HG02642 (cell line): ENCODE measurements around the gene TRIM50.
"Not testable (repeated sequence)": the region's sequence is repeated elsewhere in the genome, so short reads cannot be mapped to it uniquely, and the experiment has no call there.

Experiments used
- ATAC-seq: cut with Tn5 transposase; IDR thresholded peaks from one replicate; pipeline ENCODE4 v1.9.1; 2021; ENCODE audit warnings: mild to moderate bottlenecking; ENCODE audit not compliant: unreplicated experiment, poor library complexity

Gene TRIM50

DNA sequence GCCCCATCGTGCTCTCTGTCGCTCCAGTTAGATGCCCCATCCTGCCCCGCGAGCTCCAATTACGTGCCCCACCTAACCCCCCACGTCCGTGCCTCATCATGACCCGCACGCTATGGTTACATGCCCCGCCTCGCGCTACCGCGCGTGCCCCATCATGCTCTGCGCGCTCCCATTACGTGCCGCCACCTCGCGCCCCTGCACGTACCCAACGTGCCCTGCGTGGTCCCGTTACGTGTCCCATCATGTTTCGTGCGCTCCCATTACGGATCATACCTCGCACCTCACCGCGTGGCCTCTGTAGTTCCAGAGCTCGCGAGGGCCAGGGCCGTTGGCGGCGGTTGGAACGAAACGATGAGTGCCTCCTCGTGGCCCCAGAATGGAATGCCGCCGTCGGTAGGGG is at the start of gene TRIM50, which contains the start of gene FKBP6:
TRIM50 (minus strand) TSS at position 161 of the 400 bp plus-strand sequence. CDS start 3,295 bp downstream, outside the sequence.
FKBP6 (plus strand) TSS at position 240 of the 400 bp plus-strand sequence. CDS start 268 bp downstream, outside the sequence.
- ATAC-seq = not testable (repeated sequence)

DNA sequence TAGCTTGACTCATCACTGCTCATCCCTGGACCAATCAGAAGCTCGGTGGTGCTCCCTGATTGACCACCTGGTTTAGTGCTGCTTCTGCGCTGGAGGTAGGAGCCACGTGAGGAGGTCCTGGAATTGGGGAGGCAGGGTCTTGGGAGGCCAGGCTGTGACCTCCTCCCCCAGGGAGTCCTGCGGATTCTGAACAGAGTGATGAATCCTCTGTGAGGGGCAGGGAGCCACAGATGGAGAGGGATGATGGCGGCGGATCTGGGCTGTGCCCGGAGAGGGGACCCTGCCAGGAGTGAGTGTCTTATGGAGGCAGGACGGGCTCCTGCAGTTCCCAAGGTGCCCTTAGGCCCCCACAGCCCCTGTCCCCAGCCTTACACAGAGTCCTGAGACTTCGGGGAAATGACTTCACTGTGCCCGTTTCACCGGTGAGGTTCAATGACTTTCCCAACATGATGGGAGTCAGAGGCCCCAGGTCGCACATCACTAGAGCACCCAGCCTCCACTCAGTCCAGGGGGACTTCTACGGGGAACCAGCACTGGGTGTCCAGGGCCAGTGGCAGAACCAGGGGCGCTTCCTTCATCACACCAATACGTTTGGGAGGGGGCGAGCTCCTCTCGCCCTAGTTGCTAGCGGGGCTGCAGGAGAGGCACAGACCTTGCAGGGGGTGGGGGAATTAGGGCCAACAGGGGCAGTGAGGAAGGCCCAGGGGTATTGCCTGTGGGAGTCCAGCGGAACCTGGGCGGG is 49.0 kb upstream of the TRIM50 start:
- ATAC-seq = no peak

DNA sequence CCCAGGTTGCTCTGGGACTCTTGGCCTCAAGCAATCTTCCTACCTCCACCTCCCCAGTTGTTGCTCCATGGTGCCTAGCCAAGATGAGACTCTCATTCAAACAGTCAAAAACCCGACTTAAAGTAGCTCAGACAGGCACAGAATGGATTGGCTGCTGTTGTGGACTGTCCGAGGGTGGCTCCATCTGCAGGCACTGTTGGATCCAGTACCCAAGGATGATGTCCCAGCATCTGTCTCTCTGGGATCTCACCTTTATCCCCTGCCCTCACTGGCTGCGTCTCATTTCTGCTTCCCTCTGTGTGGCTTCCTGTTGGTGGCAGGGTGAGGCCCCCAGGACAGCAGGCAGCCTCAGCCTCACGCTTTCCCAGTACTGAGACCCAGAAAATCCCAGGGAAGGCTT is 48.4 kb upstream of the TRIM50 start:
- ATAC-seq = not testable (repeated sequence)

DNA sequence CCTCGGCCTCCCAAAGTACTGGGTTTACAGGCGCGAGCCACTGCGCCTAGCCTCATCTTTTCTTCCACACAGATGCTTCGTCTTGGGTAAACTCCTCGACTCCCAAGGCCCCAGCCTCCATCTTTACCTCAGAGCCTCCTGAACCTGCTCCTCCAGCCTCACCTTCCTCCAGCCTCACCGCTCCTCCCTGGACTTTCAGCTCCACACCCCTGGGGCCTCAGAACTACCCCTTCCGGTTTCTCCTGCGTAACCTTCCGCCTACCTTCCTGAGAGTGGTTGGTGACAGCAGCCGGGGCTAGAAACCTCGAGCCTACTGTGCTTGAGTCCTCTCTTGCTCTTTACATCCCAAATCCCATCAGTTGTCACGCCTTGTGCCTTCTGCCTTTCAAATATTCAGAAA is 45.9 kb upstream of the TRIM50 start:
- ATAC-seq = no peak

DNA sequence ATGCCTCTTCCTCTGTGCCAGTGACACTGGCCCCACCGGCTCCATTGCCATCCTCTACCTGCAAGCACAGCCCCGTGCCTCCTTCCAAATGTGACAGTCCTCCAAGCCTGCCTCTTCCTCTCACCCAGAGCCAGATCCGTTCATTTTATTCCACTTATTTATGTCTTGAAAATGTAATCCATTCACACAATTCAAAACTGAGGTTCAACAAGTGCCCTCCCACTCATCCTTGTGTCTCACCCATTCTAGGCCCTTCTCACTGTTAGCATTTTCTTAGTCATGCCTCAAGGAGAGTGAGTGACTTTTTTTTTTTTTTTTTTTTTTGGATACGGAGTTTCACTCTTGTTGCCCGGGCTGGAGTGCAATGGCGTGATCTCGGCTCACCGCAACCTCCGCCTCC is 41.7 kb upstream of the TRIM50 start:
- no peak for ATAC-seq

DNA sequence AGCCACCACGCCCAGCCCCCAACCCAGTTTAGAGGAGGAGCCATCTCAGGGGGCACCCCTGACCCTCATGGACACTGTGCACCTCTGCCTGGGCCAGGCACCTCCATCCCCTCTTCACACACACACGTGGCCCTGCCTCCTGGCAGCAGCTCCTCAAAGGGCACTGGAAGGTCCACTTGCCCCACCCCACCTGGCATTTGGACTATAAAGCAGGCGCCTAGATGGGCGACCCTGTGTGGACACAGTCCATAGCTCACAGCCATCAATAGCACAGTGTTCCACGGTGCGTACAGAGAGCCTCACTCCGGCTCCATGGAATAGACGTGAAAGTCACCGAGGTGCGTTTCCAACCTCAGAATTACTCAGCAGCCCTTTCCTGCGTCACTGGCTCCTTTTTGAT is 41.1 kb upstream of the TRIM50 start:
- no peak for ATAC-seq

DNA sequence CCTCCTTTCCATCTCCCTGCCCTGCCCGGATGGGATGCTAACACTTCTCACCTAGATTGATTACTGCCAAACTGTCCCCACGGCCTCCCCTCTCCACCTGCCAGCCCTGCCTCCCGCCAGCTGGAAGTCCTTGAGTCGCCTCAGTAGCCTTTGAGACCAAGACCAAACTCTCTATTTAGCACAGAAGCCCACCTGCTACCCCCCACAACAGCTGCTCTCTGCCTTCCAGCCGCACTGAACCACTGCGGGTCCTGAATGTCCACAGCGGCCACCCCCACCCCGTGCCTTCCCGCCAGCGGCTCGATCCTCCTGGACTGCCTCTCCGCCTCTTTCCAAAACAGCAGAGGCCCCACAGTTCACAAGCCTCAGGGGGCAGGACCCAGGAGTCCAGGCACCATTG is 39.1 kb upstream of the TRIM50 start:
- no peak for ATAC-seq

DNA sequence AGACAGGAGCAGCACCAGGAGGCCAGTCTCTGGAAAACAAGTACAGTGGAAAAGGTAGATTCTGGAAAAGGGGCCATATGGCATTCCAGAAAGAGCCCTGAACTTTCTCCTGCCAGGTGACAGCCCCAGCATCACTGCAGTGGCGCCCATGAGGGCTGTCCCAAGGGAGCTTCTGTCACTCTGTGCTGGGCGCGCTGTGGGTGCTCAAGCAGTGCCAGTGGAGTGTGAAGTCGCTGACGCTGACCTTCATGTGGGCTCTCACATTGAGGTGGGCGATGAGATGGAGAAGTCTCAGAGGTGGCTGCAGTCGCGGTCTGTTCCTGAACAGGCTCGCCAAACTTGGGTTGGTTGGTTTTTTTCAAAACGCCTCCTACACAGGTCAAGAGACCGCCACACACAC is 38.2 kb upstream of the TRIM50 start:
- no peak for ATAC-seq

DNA sequence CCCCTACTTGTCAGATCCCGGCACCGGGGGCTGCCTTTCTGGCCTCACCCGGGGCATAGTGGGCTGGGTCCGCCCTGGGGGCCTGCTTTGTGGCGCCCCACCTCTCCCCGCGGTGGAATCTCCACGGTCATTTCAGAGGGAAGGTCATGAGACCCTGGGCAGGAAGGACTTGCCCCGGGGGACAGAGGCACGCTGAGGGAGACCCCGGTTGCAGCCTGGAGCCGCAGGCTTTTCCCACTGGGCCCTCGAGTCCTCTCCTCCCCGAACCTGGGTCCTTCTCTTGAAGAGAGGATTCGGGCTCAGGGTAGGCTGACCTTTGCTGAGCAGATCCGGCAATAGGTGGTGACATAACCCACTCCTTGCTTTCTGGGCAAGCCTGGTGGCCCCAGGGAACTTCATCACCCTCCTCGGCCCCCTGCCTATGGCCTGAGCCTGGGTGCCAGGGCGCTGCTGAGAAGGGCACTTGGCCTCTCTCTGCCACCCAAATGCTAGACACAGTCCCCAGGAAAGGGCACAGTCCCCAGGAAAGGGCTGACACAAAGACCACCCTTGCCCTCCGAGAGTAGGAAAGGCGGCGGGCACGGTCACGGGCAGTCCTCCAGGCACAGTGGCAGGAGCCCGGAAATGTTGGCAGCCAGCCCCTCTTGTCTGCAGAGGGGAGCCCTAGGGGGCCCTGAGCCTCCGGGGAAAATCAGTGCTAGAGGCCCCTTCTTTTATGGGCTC is 36.3 kb upstream of the TRIM50 start:
- ATAC-seq = no peak

DNA sequence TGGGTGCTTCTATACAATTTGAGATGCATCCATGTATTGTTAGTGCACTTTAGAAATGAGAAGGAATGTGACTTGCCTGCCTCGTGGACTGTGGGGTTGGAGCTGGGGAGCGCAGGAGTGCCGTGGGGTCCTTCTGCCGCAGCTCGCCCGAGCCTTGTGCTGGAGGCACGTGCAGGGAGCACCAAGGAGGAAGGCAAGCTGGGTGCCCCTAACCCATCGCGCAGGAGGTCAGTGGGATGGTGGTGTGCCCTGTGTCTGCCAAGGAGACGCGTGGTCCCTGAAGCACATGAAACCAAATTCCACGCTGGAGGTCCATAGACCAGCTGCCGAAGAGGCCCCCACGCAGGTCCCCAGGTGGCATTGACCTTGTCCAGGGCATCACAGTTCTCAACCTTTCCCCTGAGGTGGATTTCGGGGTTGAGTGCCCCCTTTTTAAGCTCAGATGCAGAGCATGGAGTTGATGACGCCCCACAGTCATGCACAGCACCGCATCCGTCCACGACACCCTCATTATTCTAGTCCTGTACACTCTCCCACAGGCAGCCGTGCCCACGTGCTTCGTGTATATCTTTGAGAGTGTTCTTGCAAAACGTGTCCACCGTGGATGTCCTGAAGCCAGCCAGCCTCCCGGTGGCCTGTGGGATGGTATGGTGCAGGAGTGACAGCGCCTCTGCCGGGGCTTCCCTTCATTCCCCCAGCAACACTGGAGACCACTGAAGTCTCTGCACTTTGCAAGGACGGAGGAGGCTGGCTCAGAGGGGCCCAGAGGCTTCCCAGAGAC is 35.5 kb upstream of the TRIM50 start:
- ATAC-seq = no peak

DNA sequence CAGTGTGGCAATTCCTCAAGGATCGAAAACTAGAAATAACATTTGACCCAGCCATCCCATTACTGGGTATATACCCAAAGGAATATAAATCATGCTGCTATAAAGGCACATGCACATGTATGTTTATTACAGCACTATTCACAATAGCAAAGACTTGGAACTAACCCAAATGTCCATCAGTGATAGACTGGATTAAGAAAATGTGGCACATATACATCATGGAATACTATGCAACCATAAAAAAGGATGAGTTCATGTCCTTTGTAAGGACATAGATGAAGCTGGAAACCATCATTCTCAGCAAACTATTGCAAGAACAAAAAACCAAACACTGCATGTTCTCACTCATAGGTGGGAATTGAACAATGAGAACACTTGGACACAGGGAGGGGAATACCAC is 32.7 kb upstream of the TRIM50 start:
- ATAC-seq = not testable (repeated sequence)

DNA sequence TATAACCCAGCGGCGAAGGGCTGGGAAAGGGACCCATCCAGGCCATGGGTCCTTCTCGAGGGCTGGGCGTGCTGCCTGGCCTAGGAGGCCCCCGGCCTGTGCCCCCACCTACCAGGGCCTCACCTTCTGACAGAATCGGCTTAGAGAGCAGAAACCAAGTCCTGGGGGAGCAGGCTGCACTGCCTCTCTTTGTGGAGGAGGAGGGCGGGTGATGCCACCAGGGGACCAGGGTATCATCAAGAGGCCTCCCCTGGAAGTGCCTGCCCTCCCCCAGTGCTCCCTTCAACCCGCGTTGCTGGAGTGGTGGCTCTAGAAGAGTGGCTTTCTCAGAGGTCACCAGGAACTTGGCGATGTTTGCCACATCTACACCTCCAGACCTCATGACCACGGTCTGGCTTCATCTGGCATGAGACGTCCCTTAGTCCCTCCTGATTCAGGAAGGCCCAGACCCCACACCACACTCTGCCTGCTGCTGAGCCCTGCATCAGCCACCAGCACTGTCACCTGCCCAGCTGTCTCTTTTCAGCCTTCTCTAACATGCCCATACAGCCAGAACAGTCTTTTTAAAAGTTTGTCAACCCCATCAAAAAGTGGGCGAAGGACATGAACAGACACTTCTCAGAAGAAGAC is 32.0 kb upstream of the TRIM50 start:
- no peak for ATAC-seq

DNA sequence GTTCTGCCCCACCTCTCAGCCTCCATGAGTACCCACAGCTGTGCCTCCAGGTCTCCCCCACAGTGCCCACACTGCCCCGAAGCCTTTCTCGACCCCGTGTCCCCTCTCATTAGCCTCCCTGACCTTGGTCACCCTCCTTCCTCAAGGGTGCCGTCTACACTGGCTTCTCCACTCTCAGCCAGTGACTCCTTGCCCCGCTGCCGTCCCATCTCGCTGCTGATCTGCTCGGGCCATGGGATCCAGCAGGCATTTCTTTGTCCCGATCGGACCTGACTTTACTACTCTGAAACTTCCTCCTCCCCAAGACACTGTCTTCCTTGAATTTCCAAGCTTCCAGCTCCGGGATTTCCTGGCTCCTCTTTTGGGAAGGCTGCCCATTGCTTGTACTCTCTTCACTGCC is 31.4 kb upstream of the TRIM50 start:
- no peak for ATAC-seq

DNA sequence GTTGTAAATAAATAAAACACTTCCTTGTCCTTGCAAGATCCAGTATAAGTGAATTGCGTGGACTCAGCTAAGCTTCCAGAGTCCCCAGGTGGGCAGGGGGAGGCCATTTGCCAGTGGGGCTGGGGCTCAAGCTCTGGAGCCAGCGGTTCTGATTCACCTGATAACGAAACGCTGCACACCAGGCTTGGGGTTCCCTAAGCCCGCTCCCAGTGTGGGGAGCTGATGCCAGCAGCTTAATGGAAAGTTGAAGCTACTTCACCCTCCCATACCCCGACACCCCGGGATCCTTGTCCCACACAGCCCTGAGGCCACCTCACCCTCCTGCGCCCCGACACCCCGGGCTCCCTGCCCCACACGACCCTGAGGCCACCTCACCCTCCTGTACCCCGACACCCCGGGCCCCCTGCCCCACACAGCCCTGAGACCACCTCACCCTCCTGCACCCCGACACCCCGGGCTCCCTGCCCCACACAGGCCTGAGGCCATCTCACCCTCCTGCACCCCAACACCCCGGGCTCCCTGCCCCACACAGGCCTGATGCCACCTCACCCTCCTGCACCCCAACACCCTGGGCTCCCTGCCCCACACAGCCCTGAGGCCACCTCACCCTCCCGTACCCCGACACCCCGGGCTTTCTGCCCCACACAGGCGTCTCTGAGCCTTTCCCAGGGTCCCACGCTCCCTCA is 30.9 kb upstream of the TRIM50 start:
- ATAC-seq = no peak

DNA sequence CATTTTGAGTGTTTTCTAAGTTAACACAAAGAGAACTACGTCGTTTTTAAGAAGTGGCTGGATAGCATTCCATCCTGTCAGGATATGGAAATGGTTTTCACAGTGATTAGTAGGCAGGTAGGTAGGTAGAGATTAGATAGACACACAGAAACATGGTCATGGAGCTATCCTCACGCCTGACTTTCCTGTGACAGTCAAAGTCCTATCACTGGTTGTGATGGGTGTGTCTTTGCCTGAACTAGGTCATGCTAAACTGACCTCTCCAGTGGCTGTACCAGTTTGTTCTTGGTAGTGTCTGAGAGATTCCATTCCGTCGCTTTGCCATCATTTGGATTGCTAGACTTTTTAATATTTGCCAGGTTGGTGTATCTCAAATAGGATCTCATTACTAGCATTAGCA is 28.3 kb upstream of the TRIM50 start:
- no peak for ATAC-seq

DNA sequence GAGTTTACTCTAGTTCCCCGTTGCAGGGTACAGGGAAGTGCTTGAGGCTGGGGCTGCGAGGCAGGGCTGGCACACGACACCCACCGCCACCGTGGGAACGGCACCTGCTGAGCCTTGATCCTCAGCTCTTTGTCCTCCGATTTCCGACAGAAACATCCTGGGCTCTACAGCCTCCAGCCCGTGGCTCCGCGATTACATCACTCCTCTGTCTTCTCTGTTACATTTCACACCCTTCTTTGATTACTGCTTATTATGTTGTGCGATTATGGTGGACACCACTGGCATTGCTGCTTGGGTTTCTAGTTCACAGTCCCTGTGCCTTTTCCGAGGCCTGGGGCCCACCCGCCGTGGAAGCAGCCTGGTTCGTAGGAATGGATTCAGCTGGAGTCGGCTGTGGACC is 26.9 kb upstream of the TRIM50 start:
- no peak for ATAC-seq

DNA sequence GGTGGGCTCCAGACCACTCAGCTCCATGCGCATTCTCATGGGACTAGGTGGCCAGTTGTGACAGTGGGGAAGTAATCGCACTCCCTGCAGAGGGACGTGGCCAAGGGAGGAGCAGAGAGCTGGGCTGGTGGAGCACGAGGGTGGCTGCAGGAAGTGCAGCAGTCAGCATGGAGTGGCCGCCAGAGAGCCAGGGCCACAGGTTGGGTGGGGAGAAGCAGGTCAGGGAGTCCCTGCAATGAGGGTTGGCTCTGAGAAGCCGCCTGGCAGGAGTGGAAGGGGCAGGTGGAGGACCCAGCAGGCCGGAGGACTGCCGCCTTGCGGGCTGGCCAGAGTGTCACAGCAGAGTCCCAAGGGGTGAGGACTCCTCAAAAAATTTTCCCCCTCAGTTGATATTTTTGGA is 26.3 kb upstream of the TRIM50 start:
- no peak for ATAC-seq

DNA sequence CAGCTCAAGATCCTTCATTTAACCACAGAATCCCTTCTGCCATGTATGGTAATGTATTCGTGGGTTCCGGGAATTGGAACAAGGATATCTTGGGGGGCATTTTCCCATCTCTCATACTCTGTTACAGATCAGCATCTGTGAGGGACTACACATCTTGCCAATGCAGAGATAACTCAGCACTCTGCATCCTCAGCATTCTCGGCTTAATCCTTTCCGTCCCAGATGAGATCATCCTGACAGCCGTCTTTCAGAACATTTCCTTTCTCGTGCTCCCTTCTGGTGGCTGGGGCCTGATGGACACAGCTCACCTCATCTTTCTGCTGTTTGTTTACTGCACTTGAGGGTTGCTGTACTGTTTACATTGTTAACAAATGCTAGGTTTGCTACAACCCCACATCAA is 25.4 kb upstream of the TRIM50 start:
- ATAC-seq = no peak

DNA sequence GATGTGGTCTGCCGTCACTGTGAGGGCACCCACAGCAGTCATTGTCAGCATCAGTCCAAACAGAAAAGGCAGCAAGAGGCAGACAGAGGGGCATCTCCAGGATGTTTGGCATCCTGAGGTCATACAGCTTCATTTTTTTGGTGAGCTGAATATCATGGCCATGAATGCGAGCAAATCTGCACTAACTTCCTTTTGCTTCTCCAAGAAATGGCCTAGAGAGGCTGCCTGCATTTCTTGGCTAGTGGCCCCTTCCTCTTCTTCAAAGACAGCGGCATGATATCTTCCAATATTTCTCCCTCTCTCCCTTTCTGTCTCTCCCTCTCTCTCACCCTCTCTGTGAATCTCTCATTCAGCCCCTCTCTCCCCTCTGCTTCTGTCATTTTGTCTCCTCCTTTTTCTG is 24.9 kb upstream of the TRIM50 start:
- ATAC-seq = no peak
